Measurements from ENCODE around the gene TDP2. TPM values are rescaled to one million over a fixed set of nuclear protein-coding genes. Genes with fewer than 3 reads are reported as not detected.
"Not testable (repeated sequence)": the region's sequence is repeated elsewhere in the genome, so short reads cannot be mapped to it uniquely, and the experiment has no call there.

TDP2 gene
- total RNA-seq, 1 donor from 2014 or later = 11.5 TPM

- H3K27ac ChIP-seq (ENCODE audit: low read depth, low read length) = no peak overlapping the region
- no peaks in the 10 kb centered on the region for H3K9me3 ChIP-seq (ENCODE audit: control insufficient read depth in 3 of 3, low read length in 3 of 3)
- H3K9ac ChIP-seq (ENCODE audit: low read depth in 1 of 3, low read length in 3 of 3) = no peak overlapping the region
- peaks cover 3 to 8% (median 8%) of the 10 kb centered on the region in 3 donors for H3K4me1 ChIP-seq (ENCODE audit: control insufficient read depth in 3 of 3, insufficient read depth in 3 of 3, low read length in 3 of 3)
- H3K36me3 ChIP-seq (ENCODE audit: control insufficient read depth in 3 of 3, insufficient read depth in 3 of 3, low read length in 3 of 3) = peaks cover 4 to 38% (median 27%) of the 10 kb centered on the region in 3 donors
- H3K4me3 ChIP-seq (ENCODE audit: low read length in 3 of 3) = no peak overlapping the region
- peaks cover 0 to 5% (median 0%) of the 10 kb centered on the region in 3 donors for H3K27me3 ChIP-seq (ENCODE audit: control insufficient read depth in 3 of 3, insufficient read depth in 3 of 3, low read length in 3 of 3)
Observed at GRCh38 chr6:24650365-24650764, 16.3 kb downstream of the TDP2 start.

GRCh38 chr6:24649691-24650090 lies 17.0 kb downstream of the TDP2 start:
- H3K9me3 ChIP-seq (ENCODE audit: control insufficient read depth in 3 of 3, low read length in 3 of 3) = no peaks in the 10 kb centered on the region
- H3K27me3 ChIP-seq (ENCODE audit: control insufficient read depth in 3 of 3, insufficient read depth in 3 of 3, low read length in 3 of 3) = peaks cover 0 to 7% (median 0%) of the 10 kb centered on the region in 3 donors
- H3K36me3 ChIP-seq (ENCODE audit: control insufficient read depth in 3 of 3, insufficient read depth in 3 of 3, low read length in 3 of 3) = peaks cover 4 to 38% (median 27%) of the 10 kb centered on the region in 3 donors
- H3K27ac ChIP-seq (ENCODE audit: low read depth, low read length) = no peak overlapping the region
- H3K4me1 ChIP-seq (ENCODE audit: control insufficient read depth in 3 of 3, insufficient read depth in 3 of 3, low read length in 3 of 3) = peaks cover 4 to 8% (median 8%) of the 10 kb centered on the region in 3 donors
- no peak overlapping the region for H3K9ac ChIP-seq (ENCODE audit: low read depth in 1 of 3, low read length in 3 of 3)
- H3K4me3 ChIP-seq (ENCODE audit: low read length in 3 of 3) = no peak overlapping the region

- H3K27me3 ChIP-seq (ENCODE audit: control insufficient read depth in 3 of 3, insufficient read depth in 3 of 3, low read length in 3 of 3) = peaks cover 5 to 14% (median 6%) of the 10 kb centered on the region in 3 donors
- peaks cover 4 to 31% (median 22%) of the 10 kb centered on the region in 3 donors for H3K36me3 ChIP-seq (ENCODE audit: control insufficient read depth in 3 of 3, insufficient read depth in 3 of 3, low read length in 3 of 3)
- H3K27ac ChIP-seq (ENCODE audit: low read depth, low read length) = no peak overlapping the region
- H3K4me3 ChIP-seq (ENCODE audit: low read length in 3 of 3) = no peak overlapping the region
- H3K9ac ChIP-seq (ENCODE audit: low read depth in 1 of 3, low read length in 3 of 3) = no peak overlapping the region
- H3K4me1 ChIP-seq (ENCODE audit: control insufficient read depth in 3 of 3, insufficient read depth in 3 of 3, low read length in 3 of 3) = peaks cover 4 to 8% (median 8%) of the 10 kb centered on the region in 3 donors
- H3K9me3 ChIP-seq (ENCODE audit: control insufficient read depth in 3 of 3, low read length in 3 of 3) = no peaks in the 10 kb centered on the region
Observed at GRCh38 chr6:24648276-24648675, 18.4 kb downstream of the TDP2 start.

- Histone ChIP-seq H3K27ac (ENCODE audit: low read depth, low read length) (no peak overlapping the region), H3K36me3 (ENCODE audit: control insufficient read depth in 3 of 3, insufficient read depth in 3 of 3, low read length in 3 of 3) (peaks cover 1 to 16% (median 16%) of the 10 kb centered on the region in 3 donors), H3K4me1 (ENCODE audit: control insufficient read depth in 3 of 3, insufficient read depth in 3 of 3, low read length in 3 of 3) (peaks cover 4 to 8% (median 8%) of the 10 kb centered on the region in 3 donors), H3K27me3 (ENCODE audit: control insufficient read depth in 3 of 3, insufficient read depth in 3 of 3, low read length in 3 of 3) (peaks cover 5 to 14% (median 6%) of the 10 kb centered on the region in 3 donors), H3K4me3 (ENCODE audit: low read length in 3 of 3) (no peak overlapping the region), H3K9ac (ENCODE audit: low read depth in 1 of 3, low read length in 3 of 3) (no peak overlapping the region), H3K9me3 (ENCODE audit: control insufficient read depth in 3 of 3, low read length in 3 of 3) (no peaks in the 10 kb centered on the region)
Observed at GRCh38 chr6:24646771-24647170, 19.9 kb downstream of the TDP2 start.

- Histone ChIP-seq H3K4me3 (ENCODE audit: low read length in 3 of 3) (no peak overlapping the region), H3K9me3 (ENCODE audit: control insufficient read depth in 3 of 3, low read length in 3 of 3) (no peaks in the 10 kb centered on the region), H3K4me1 (ENCODE audit: control insufficient read depth in 3 of 3, insufficient read depth in 3 of 3, low read length in 3 of 3) (peaks cover 4 to 8% (median 8%) of the 10 kb centered on the region in 3 donors), H3K27ac (ENCODE audit: low read depth, low read length) (no peak overlapping the region), H3K9ac (ENCODE audit: low read depth in 1 of 3, low read length in 3 of 3) (no peak overlapping the region), H3K36me3 (ENCODE audit: control insufficient read depth in 3 of 3, insufficient read depth in 3 of 3, low read length in 3 of 3) (no peaks in the 10 kb centered on the region), H3K27me3 (ENCODE audit: control insufficient read depth in 3 of 3, insufficient read depth in 3 of 3, low read length in 3 of 3) (peaks cover 5 to 14% (median 6%) of the 10 kb centered on the region in 3 donors)
Observed at GRCh38 chr6:24644377-24644776, 22.3 kb downstream of the TDP2 start.

- Histone ChIP-seq H3K4me3 (ENCODE audit: low read length in 3 of 3) (no peak overlapping the region), H3K9ac (ENCODE audit: low read depth in 1 of 3, low read length in 3 of 3) (no peak overlapping the region), H3K27ac (ENCODE audit: low read depth, low read length) (no peak overlapping the region), H3K4me1 (ENCODE audit: control insufficient read depth in 3 of 3, insufficient read depth in 3 of 3, low read length in 3 of 3) (peaks cover 4 to 8% (median 8%) of the 10 kb centered on the region in 3 donors), H3K36me3 (ENCODE audit: control insufficient read depth in 3 of 3, insufficient read depth in 3 of 3, low read length in 3 of 3) (no peaks in the 10 kb centered on the region), H3K27me3 (ENCODE audit: control insufficient read depth in 3 of 3, insufficient read depth in 3 of 3, low read length in 3 of 3) (peaks cover 5 to 14% (median 6%) of the 10 kb centered on the region in 3 donors), H3K9me3 (ENCODE audit: control insufficient read depth in 3 of 3, low read length in 3 of 3) (no peaks in the 10 kb centered on the region)
Observed at GRCh38 chr6:24643920-24644319, 22.8 kb downstream of the TDP2 start.

- H3K4me1 ChIP-seq (ENCODE audit: control insufficient read depth in 3 of 3, insufficient read depth in 3 of 3, low read length in 3 of 3) = peaks cover 4 to 8% (median 8%) of the 10 kb centered on the region in 3 donors
- H3K27me3 ChIP-seq (ENCODE audit: control insufficient read depth in 3 of 3, insufficient read depth in 3 of 3, low read length in 3 of 3) = peaks cover 5 to 14% (median 6%) of the 10 kb centered on the region in 3 donors
- H3K36me3 ChIP-seq (ENCODE audit: control insufficient read depth in 3 of 3, insufficient read depth in 3 of 3, low read length in 3 of 3) = no peaks in the 10 kb centered on the region
- peaks cover 0 to under 1% (median under 1%) of the 10 kb centered on the region in 3 donors for H3K9me3 ChIP-seq (ENCODE audit: control insufficient read depth in 3 of 3, low read length in 3 of 3)
- H3K4me3 ChIP-seq (ENCODE audit: low read length in 3 of 3) = no peak overlapping the region
- no peak overlapping the region for H3K27ac ChIP-seq (ENCODE audit: low read depth, low read length)
- no peak overlapping the region for H3K9ac ChIP-seq (ENCODE audit: low read depth in 1 of 3, low read length in 3 of 3)
Observed at GRCh38 chr6:24642061-24642460, 24.6 kb downstream of the TDP2 start.

- H3K27me3 ChIP-seq (ENCODE audit: control insufficient read depth in 3 of 3, insufficient read depth in 3 of 3, low read length in 3 of 3) = peaks cover 5 to 11% (median 6%) of the 10 kb centered on the region in 3 donors
Observed at GRCh38 chr6:24640631-24641030, 26.1 kb downstream of the TDP2 start.

GRCh38 chr6:24640166-24640565 lies 26.5 kb downstream of the TDP2 start:
- H3K27me3 ChIP-seq (ENCODE audit: control insufficient read depth in 3 of 3, insufficient read depth in 3 of 3, low read length in 3 of 3) = peaks cover 5 to 6% (median 6%) of the 10 kb centered on the region in 3 donors
- peaks cover 2 to 11% (median 5%) of the 10 kb centered on the region in 3 donors for H3K9me3 ChIP-seq (ENCODE audit: control insufficient read depth in 3 of 3, low read length in 3 of 3)
- no peaks in the 10 kb centered on the region for H3K36me3 ChIP-seq (ENCODE audit: control insufficient read depth in 3 of 3, insufficient read depth in 3 of 3, low read length in 3 of 3)

More at GRCh38 chr6:24640631-24641030, 26.1 kb downstream of the TDP2 start:
- not testable (repeated sequence) for H3K36me3 ChIP-seq (ENCODE audit: control insufficient read depth in 3 of 3, insufficient read depth in 3 of 3, low read length in 3 of 3); H3K4me1 ChIP-seq (ENCODE audit: control insufficient read depth in 3 of 3, insufficient read depth in 3 of 3, low read length in 3 of 3); H3K9me3 ChIP-seq (ENCODE audit: control insufficient read depth in 3 of 3, low read length in 3 of 3); H3K9ac ChIP-seq (ENCODE audit: low read depth in 1 of 3, low read length in 3 of 3); H3K27ac ChIP-seq (ENCODE audit: low read depth, low read length); H3K4me3 ChIP-seq (ENCODE audit: low read length in 3 of 3)

GRCh38 chr6:24636681-24637080 lies 30.0 kb downstream of the TDP2 start:
- no peaks in the 10 kb centered on the region for H3K4me1 ChIP-seq (ENCODE audit: control insufficient read depth in 3 of 3, insufficient read depth in 3 of 3, low read length in 3 of 3)
- H3K9me3 ChIP-seq (ENCODE audit: control insufficient read depth in 3 of 3, low read length in 3 of 3) = peaks cover 2 to 11% (median 5%) of the 10 kb centered on the region in 3 donors
- H3K36me3 ChIP-seq (ENCODE audit: control insufficient read depth in 3 of 3, insufficient read depth in 3 of 3, low read length in 3 of 3) = no peaks in the 10 kb centered on the region
- H3K27ac ChIP-seq (ENCODE audit: low read depth, low read length) = no peak overlapping the region
- H3K4me3 ChIP-seq (ENCODE audit: low read length in 3 of 3) = no peak overlapping the region
- H3K9ac ChIP-seq (ENCODE audit: low read depth in 1 of 3, low read length in 3 of 3) = no peak overlapping the region
- H3K27me3 ChIP-seq (ENCODE audit: control insufficient read depth in 3 of 3, insufficient read depth in 3 of 3, low read length in 3 of 3) = no peaks in the 10 kb centered on the region

More at GRCh38 chr6:24640166-24640565, 26.5 kb downstream of the TDP2 start:
- no peaks in the 10 kb centered on the region for H3K4me1 ChIP-seq (ENCODE audit: control insufficient read depth in 3 of 3, insufficient read depth in 3 of 3, low read length in 3 of 3)
- H3K27ac ChIP-seq (ENCODE audit: low read depth, low read length) = no peak overlapping the region
- no peak overlapping the region for H3K4me3 ChIP-seq (ENCODE audit: low read length in 3 of 3)
- H3K9ac ChIP-seq (ENCODE audit: low read depth in 1 of 3, low read length in 3 of 3) = no peak overlapping the region

All from skeletal muscle tissue (tissue), 4 donors.